ENCODE measurements around the gene TRERF1.

DNA sequence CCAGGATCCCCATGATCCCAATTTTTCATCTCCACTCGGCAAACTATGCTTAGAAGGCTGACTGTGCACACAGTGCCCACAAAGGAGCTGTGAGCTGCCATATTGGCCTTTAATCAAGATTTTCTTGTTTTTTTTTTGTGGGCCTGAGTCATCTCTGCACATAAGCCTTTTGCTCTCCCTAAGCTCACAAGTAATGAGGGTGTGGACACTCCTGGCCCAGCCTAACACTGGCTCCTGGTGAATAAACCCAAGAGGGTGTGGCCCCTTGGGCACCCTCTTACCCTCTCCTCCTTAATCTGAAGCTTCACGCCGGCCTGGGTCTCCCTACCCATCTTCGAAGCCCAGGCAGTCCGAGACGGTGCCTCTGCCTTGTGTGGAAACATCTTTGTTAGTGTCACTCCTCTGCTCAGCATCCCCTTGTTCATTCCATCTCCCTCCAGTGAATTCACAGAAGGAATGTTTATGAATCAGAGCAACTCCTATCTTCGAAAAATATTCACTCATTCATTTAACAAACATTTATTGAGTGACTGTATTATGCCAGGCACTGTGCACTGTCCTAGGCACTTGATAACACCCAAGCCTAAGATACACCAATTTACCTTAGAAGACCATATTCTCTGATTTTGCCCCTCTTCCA, 211.9 kb downstream of the TRERF1 start:
- TF ChIP-seq CTCF (IDR thresholded peaks at IDR 0.05; ENCODE audit: low read length), result no peak
- TF ChIP-seq EZH2phosphoT487 (IDR thresholded peaks at IDR 0.05; ENCODE audit: low read length), result no peak
- TF ChIP-seq EZH2 (optimal IDR thresholded peaks at IDR 0.05; ENCODE audit: low read depth, low read length), result no peak

All from MM.1S (cell line).